ENCODE measurements around the gene FAM76B.

DNA sequence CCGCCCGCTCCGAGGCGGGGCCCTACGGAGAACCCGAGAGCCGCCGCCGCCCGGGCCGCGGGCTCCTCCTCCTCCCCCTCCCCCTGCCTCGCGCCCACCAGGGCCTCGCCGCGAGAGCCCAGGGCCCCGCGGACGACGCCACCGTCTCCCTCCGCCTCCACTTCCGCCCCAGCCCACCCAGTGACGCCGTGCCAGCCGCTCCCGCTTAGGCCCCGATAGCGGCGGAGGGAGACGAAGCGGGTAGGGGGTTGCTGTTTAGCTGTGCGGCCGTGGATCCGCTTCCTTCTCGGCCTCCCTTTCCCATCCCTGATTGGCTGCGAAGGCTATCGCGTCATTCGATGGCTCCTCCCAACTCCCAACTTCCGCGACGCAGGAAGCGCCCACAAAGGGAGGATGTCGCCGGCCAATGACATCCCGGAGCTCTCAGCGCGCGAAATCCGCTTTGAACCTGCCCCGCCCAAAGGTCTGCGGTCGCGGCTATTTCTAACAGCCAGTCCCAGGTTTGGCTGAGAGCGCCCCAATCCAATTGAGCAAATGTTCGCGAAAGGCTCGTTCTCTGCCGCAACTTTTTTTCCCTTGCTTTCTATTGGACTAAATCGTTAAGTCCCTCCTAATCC is at the start of gene FAM76B:
- TF ChIP-seq, protein P1, sequence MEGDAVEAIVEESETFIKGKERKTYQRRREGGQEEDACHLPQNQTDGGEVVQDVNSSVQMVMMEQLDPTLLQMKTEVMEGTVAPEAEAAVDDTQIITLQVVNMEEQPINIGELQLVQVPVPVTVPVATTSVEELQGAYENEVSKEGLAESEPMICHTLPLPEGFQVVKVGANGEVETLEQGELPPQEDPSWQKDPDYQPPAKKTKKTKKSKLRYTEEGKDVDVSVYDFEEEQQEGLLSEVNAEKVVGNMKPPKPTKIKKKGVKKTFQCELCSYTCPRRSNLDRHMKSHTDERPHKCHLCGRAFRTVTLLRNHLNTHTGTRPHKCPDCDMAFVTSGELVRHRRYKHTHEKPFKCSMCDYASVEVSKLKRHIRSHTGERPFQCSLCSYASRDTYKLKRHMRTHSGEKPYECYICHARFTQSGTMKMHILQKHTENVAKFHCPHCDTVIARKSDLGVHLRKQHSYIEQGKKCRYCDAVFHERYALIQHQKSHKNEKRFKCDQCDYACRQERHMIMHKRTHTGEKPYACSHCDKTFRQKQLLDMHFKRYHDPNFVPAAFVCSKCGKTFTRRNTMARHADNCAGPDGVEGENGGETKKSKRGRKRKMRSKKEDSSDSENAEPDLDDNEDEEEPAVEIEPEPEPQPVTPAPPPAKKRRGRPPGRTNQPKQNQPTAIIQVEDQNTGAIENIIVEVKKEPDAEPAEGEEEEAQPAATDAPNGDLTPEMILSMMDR (IDR thresholded peaks at IDR 0.05; ENCODE audit: insufficient read depth, low read length, poor library complexity, severe bottlenecking): no peak
- TF ChIP-seq EZH2phosphoT487 (conservative IDR thresholded peaks at IDR 0.05; ENCODE audit: low read length): no peak
